ENCODE data around the gene RIMBP2.
"Not testable (repeated sequence)": the region's sequence is repeated elsewhere in the genome, so short reads cannot be mapped to it uniquely, and the experiment has no call there.

The RIMBP2 gene

GRCh38 chr12:130706885-130707570 is 9.1 kb downstream of the RIMBP2 start:
- in situ Hi-C loops (cut with HindIII; ENCODE audit: low sequenced_read_pairs), result no loop called here

- in situ Hi-C loops (cut with HindIII; ENCODE audit: low sequenced_read_pairs), result no loop called here
These were observed 9.8 kb downstream of the RIMBP2 start for GRCh38 chr12:130706311-130706710.

GRCh38 chr12:130705178-130705822 is 10.8 kb downstream of the RIMBP2 start:
- in situ Hi-C loops (cut with HindIII; ENCODE audit: low sequenced_read_pairs), result no loop called here

- in situ Hi-C loops (cut with HindIII; ENCODE audit: low sequenced_read_pairs), result no loop called here
These were observed 11.5 kb downstream of the RIMBP2 start for GRCh38 chr12:130704606-130705005.

- in situ Hi-C loops (cut with HindIII; ENCODE audit: low sequenced_read_pairs), result no loop called here
These were observed 12.2 kb downstream of the RIMBP2 start for GRCh38 chr12:130703733-130704375.

GRCh38 chr12:130702966-130703732 is 12.9 kb downstream of the RIMBP2 start:
- in situ Hi-C loops (cut with HindIII; ENCODE audit: low sequenced_read_pairs), result no loop called here

GRCh38 chr12:130701402-130701744 is 14.7 kb downstream of the RIMBP2 start:
- in situ Hi-C loops (cut with HindIII; ENCODE audit: low sequenced_read_pairs), result no loop called here

- in situ Hi-C loops (cut with HindIII; ENCODE audit: low sequenced_read_pairs), result no loop called here
These were observed 15.4 kb downstream of the RIMBP2 start for GRCh38 chr12:130700492-130701401.

GRCh38 chr12:130698106-130698505 is 18.0 kb downstream of the RIMBP2 start:
- in situ Hi-C loops (cut with HindIII; ENCODE audit: low sequenced_read_pairs), result no loop called here

GRCh38 chr12:130696379-130697100 is 19.6 kb downstream of the RIMBP2 start:
- in situ Hi-C loops (cut with HindIII; ENCODE audit: low sequenced_read_pairs), result no loop called here

GRCh38 chr12:130695061-130695460 is 21.0 kb downstream of the RIMBP2 start:
- in situ Hi-C loops (cut with HindIII; ENCODE audit: low sequenced_read_pairs), result no loop called here

- in situ Hi-C loops (cut with HindIII; ENCODE audit: low sequenced_read_pairs), result no loop called here
These were observed 26.4 kb downstream of the RIMBP2 start for GRCh38 chr12:130689408-130690405.

- in situ Hi-C loops (cut with HindIII; ENCODE audit: low sequenced_read_pairs), result not testable (repeated sequence)
These were observed 27.1 kb downstream of the RIMBP2 start for GRCh38 chr12:130688999-130689398.

GRCh38 chr12:130687796-130688778 is 28.0 kb downstream of the RIMBP2 start:
- in situ Hi-C loops (cut with HindIII; ENCODE audit: low sequenced_read_pairs), result no loop called here

GRCh38 chr12:130687190-130687589 is 28.9 kb downstream of the RIMBP2 start:
- in situ Hi-C loops (cut with HindIII; ENCODE audit: low sequenced_read_pairs), result no loop called here

GRCh38 chr12:130686511-130686991 is 29.5 kb downstream of the RIMBP2 start:
- in situ Hi-C loops (cut with HindIII; ENCODE audit: low sequenced_read_pairs), result no loop called here

- in situ Hi-C loops (cut with HindIII; ENCODE audit: low sequenced_read_pairs), result no loop called here
These were observed 30.2 kb downstream of the RIMBP2 start for GRCh38 chr12:130685850-130686249.
